GM21576 (cell line): Measurements from ENCODE around the gene DHRS7B.
"Not testable (repeated sequence)": the region's sequence is repeated elsewhere in the genome, so short reads cannot be mapped to it uniquely, and the experiment has no call there.

Experiments used
- ATAC-seq: cut with Tn5 transposase; IDR thresholded peaks from one replicate; pipeline ENCODE4 v1.9.1; 2021; ENCODE audit warnings: mild to moderate bottlenecking, moderate library complexity; ENCODE audit not compliant: unreplicated experiment

Gene DHRS7B

DNA sequence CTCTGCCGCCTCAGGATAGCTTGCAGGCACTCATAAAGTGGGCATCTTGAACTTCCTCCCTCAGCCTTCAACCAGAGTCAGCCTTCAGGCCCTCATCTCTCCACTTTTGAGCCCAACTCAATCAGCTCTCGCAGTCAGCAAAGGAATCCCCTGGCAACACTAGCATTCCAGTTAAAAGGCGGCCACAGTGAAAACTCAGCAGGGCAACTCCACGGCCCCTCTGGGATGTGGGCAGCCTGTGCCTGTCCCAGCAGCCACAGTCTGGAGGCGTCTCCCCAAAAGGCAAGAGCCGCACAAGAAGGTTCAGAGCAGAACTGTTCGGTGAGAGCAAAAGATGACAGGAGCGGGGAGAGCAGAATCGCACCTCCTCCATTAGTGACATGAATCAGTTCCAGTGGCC is 78.2 kb downstream of the DHRS7B start:
- ATAC-seq = no peak

DNA sequence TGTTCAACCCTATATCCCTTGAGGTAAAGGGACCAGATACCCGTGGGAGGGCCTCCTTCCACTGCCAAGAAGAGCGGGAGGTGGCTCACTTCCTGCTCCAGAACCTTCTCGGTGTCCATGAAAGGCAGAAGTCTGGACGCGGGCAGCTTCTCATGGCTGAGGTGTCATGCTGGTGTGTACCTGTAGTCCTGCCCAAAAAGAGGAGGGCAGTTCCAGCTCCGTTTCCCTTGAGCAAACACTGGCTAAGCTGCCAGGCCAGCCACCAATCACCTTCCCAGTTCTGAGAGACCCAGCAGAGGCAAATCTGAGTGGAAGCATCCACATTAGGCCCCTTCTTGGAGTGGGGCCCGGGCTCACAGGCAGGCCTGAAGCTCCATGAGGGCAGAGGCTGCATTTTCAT is 81.6 kb downstream of the DHRS7B start:
- ATAC-seq = no peak

- ATAC-seq = no peak
These were observed 82.9 kb downstream of the DHRS7B start for GRCh38 chr17:21209511-21210175.

- ATAC-seq = no peak
These were observed 83.8 kb downstream of the DHRS7B start for GRCh38 chr17:21210411-21211076.

GRCh38 chr17:21211825-21212479 is 85.2 kb downstream of the DHRS7B start:
- no peak for ATAC-seq

DNA sequence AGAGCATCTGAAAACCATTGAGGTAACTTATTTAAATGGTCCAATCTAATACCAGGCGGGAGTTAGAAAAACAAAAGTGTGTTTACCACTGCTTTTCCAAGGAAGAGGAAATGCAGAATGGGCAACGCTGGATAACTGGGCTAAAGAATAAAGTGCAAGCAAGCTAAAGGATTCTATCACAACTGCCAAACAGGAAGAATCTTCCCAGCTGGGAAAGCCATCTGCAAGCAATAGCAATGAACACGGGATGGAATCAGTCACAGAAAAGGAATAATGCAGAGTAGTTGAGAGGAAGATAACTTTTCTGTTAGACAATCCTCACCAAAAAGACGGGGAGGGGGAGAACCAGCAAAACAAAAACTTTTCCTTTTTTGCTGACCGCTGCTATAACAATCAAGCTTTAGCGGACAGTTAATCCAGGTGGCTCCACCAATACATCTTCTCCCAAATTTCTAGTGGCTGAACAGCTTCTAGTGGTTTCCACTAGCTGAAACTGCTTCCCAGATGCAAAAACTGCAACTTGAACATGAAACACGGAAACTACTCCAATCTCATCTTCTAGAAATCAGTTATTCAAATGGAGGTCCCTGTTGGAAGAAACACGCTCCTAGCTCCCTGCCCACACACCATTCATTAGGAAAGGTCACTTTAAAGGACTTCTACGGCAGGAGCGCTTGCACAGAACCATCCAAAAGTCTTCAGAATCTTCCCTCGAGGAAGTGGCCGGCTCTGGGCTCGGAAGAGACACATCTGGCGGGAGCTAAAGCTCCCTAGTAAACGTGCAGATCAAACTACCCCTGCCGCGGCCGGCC is 86.3 kb downstream of the DHRS7B start:
- no peak for ATAC-seq

DNA sequence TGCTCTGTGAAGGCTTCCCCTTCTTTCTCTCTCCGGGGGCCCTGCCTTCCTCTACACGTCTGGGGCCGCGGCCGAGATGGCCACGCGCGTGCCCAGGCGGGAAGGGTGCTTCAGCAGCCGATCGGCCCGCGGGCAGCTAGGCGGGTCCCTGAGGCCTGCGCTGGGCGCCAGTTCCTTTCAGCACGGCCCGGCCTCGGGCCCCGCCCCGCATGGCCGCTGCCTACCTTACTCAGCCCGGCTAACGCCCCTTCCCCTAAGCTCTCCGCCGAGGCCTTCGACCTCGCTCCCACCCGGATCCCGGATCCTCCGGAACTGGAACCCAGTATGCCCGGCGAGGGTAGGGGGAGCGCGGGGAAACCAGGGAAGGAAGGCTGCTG is 86.9 kb downstream of the DHRS7B start:
- peak; percentile 10 for ATAC-seq

GRCh38 chr17:21214015-21214776 is 87.4 kb downstream of the DHRS7B start, which contains the start of gene TMEM11:
TSS of gene TMEM11 (minus strand) at chr17:21214161. CDS start at chr17:21214152, 9 bp downstream.
- peak; percentile 86 for ATAC-seq

DNA sequence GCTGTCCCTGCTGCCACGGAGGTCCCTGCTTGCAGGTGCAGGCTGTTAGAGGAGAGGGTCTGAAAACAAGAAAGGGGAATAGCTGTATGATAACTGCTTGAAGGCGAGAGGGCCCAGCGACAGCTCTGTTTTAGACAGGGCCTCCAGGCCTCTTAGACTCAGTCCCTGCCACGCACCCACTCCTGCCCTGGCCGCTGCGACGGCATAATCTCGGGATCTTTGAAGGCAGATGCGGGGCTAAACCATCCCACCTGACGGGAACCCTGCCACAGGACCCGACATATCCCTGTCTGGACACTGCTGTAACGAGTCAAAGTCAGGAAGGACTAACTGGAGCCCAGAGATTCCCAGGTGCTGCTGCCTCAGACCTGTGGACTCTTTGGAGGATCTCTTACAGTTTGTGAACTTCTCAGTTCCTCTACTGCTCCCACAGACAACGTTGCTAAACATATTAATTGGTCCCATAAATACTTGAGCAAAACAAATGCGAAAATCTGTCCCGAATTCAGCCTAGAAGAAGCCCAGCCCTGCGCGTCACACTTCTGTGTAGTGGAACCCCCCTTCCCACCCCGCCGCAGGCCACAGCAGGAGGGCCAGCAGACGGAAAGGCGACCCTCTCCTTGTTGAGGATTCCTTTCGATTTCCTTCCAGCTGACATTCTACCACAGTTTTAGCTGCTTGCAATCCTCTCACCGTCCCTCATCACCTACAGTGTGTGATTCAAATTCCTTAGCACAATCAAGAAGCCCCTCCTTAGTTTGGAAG is 88.2 kb downstream of the DHRS7B start:
- ATAC-seq = peak; percentile 15

DNA sequence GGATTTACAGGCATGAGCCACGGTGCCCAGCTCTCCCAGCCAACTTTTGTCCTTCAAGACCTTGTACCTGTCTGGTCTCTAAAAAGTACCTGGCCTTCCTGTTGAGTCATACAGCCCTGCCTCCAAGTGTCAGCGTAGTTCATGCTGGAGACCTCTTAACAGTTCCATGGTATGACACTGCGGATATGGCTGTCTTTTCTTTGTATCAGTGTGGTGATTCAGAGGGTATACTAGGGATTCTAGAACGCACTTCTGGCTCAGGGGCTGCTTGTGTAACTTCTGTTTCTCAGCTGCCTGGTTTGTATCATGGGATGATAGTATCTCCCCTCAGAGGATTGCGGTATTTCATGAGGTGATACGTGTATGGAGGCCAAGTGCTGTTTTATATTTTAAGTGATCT is 89.2 kb downstream of the DHRS7B start:
- ATAC-seq = no peak

DNA sequence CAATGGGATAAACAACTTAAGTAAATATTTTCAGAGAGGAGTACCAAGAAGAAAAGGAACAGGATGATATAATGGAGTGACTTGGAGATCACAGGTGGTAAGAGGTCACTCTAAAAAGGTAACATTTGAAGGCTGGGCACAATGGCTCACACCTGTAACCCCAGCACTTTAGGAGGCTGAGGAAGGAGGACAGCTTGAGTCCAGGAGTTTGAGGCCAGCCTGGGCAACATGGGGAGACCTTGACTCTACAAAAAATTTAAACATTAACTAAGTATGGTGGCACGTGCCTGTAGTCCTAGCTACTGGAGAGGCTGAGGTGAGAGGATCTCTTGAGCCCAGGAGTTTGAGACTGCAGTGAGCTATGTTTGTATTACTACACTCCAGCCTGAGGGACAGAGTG is 90.6 kb downstream of the DHRS7B start:
- no peak for ATAC-seq

DNA sequence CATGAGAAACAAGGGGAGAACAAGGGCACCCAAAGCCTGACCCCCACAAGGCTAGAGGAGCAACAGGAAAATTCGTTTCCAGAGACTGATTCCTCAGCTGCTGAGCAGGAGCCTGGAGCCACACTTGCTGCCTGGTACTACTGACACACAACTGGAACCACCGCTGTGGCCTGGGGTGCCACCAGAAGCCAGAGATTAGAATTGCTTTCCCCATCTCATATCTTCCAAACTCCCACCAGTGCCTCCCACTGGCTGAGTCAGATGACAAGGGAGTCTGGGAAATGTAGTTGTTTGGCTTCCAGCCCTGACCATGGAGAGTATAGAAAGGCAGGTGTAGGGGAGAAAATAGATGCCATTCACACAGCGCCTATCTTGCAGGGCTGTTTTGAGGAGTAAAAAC is 91.3 kb downstream of the DHRS7B start:
- no peak for ATAC-seq

DNA sequence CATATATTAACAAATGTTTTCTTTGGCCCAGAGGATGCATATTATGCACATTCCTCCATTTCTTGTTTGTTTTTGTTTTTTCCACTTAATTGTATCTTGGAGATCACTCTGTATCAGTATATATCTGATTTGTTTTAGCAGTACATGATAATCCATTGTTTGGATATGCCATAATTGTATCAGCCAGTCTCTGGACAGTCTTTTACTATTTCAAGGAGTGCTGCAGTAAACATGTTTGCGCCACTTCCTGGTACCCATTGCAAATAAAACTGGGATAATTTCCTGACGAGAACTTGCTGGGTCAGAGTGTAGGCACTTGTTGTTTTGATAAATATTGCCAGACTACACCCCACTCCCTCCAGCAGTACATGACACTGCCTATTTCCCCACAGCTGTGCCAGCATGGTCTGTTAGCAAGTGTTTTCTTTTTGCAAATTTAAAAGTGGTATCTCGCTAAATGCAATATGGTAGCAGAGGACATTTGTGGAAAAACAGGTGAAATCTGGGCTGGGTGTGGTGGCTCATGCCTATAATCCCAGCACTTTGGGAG is 92.1 kb downstream of the DHRS7B start:
- ATAC-seq = no peak

GRCh38 chr17:21223086-21223485 is 96.3 kb downstream of the DHRS7B start:
- no peak for ATAC-seq

- not testable (repeated sequence) for ATAC-seq
These were observed 100.5 kb downstream of the DHRS7B start for GRCh38 chr17:21227277-21227676.

DNA sequence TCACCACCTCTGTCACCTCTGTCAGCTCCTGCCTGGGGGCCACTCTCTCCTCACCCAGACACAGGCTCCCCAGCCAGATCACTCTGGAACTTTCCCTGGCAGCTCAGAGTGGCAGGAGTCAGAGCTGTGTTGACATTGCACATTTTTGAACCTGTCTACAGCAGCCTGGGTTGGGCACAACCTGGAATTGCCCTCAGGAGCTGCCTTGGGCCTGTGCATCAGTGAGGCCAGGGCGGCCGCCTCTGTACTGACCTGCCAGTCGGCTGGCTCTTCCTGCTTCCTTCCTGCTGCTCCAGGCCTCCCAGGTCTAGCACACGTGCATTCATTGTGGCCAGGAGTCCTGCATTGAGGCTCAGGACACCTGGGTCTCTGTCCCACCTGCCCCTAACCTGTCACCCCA is 101.3 kb downstream of the DHRS7B start:
- no peak for ATAC-seq

- no peak for ATAC-seq
These were observed 102.1 kb downstream of the DHRS7B start for GRCh38 chr17:21228845-21229244.

- no peak for ATAC-seq
These were observed 104.8 kb downstream of the DHRS7B start for GRCh38 chr17:21231533-21231932.

- no peak for ATAC-seq
These were observed 105.4 kb downstream of the DHRS7B start for GRCh38 chr17:21232033-21232749.
